T-helper 22 cell (primary cell): ENCODE data around the gene TPP2.

ENCODE experiments used
- DNase-seq: peaks from one replicate; pipeline ENCODE4 v3.0.0-alpha.2; 2020; ENCODE audit warnings: low read depth

Gene TPP2

GRCh38 chr13:102597029-102597961, 509 bp downstream of the TPP2 start:
- DNase-seq, result no peak

DNA sequence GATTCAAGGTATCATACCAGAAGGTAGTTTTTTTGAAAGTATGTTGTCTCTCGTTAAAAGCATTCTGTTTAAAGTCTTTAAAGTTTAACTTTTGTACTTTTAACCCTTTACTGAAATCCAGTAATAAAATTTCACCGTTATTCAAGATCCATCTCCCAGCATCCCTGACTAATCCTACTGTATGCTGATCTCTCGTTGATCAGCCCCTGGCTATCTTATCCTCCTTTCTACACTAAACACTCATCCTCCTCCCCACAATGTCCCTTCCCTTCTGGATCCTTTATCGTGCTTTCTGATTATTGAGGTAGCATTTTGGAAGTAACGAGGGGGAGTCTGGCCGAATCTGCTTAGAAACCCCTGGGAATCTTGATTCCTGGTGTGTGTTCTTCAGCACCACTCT, 1.3 kb downstream of the TPP2 start:
- DNase-seq, result no peak

- no peak for DNase-seq
Measured at GRCh38 chr13:102599426-102600012, 2.7 kb downstream of the TPP2 start.

GRCh38 chr13:102606537-102607309, 9.9 kb downstream of the TPP2 start:
- no peak for DNase-seq

GRCh38 chr13:102608974-102609373, 12.2 kb downstream of the TPP2 start:
- DNase-seq, result no peak

GRCh38 chr13:102609696-102610095, 12.9 kb downstream of the TPP2 start:
- DNase-seq, result no peak

- no peak for DNase-seq
Measured at GRCh38 chr13:102610296-102610895, 13.6 kb downstream of the TPP2 start.

DNA sequence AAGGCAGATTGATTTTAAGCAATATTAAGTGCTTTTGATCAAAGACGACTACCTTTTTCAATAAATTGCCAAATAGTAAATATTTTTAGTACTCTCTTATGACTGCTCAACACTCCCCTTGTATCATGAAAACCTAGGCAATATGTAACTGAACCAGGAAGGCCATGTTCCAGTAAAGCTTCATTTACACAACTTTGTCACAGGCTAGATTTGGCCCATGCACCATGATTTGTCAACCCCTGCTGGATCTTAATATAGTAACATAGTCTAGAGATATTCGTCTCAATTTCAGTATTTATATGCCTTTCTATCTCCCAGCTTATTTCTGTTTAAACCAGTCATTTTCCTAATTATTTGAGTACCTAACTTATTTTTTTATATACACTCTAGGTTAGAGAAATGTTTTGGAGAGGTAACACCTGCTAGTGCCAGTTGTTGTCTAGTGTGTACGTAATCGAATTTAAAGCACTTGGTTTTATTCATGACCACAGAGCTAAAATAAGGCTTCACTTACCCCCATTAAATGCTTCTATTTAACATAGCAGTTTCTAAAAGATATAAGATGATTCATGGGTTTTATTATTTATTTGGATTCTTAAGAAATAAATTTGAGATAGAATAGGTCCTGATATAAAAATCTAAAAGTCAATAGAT, 21.0 kb downstream of the TPP2 start:
- no peak for DNase-seq

DNA sequence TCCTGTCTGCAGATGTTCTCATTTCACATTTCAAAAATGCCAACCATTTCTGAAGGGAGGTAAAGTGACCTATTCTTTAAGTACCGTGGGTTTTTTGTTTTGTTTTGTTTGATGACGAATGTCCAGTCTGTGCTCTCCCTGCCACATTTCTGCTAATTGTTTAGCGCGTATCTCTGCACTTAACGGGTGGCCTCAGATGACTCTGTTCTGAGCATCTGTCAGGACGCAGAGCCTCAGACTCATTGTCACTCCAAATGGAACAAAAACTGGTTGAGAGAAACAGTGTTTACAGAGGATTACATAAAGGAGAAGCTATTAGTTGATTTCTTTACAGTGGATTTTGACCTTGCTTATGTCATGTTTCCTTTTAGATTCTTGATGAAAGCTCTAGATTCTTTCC, 23.7 kb downstream of the TPP2 start:
- DNase-seq, result no peak

- DNase-seq, result no peak
Measured at GRCh38 chr13:102626928-102627327, 30.1 kb downstream of the TPP2 start.

GRCh38 chr13:102628559-102628958, 31.8 kb downstream of the TPP2 start:
- no peak for DNase-seq

DNA sequence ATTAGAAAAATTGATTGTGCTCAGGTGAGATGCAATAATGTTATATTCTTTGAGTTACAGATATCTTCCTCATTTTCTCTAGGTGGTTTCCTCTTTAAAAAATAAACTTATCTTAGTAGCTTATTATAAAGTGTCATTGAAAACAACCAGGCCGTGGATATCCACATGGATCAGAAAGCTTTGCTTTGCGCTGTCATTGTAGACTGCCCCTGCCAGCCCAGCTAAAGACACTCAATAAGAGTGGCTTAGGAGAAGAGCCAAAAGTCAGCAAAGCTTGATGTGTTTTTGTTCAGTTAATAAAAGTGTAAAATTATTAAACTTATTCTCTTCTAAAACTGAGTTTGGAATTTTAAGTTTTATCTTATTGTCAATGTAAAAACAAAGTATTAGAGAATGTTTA, 34.4 kb downstream of the TPP2 start:
- no peak for DNase-seq

DNA sequence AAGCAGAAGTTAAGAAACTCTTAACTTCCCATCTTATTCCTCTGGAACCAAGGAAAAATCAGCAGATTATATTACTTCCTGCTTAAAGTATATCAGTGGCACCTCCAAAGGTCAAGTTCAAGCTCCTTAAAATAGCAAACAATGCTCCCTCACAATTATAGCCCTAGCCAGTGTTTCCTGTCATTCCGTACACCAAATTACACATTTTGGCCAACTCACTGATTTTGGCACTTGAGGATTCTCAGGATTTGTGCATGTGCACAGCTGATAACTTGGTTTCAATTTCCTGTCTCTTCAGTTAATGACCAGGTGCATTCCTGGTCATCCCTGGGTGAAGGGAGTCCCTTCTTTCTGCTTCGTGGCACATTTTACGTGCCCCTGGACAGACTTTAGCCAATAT, 42.0 kb downstream of the TPP2 start:
- no peak for DNase-seq

DNA sequence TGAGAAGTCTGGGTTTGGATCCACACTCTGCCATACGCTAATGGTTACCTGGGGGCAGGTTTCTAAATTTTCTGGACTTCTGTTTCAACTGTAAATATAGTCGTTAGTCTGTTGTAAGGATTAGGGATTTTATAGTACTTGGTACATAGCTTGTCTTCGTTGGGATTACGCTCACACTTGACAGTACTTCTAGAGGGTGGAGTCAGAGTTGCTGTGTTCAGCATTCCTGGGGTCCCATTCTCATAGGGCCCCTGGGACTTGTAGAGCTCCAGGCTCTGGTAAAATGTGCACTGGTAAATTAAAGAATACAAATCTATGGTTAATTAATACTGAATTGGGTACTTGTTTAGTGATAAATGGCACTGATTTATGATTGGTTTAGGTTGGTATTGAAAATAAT, 45.2 kb downstream of the TPP2 start:
- no peak for DNase-seq

DNA sequence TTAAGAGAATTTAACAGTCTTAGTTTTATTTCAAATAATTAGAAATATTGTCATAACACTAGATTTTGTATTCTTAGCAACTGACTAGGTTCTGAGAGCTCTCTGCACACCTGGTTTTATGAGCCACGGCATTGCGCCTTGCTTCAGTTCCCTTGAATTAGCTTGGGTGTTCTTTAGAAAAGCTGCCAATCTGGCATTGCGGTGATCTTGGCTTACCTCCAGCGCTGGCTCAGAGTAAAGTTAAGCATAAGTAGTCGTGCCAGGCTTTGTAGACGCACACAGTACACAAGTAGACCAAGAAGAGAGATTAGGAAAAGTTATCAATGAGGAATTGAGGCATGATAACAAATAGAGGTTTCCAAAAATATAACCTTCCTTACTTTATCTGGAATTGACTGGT, 45.7 kb downstream of the TPP2 start:
- no peak for DNase-seq

GRCh38 chr13:102643656-102644055, 46.9 kb downstream of the TPP2 start:
- DNase-seq, result no peak

- no peak for DNase-seq
Measured at GRCh38 chr13:102645701-102646100, 48.9 kb downstream of the TPP2 start.

DNA sequence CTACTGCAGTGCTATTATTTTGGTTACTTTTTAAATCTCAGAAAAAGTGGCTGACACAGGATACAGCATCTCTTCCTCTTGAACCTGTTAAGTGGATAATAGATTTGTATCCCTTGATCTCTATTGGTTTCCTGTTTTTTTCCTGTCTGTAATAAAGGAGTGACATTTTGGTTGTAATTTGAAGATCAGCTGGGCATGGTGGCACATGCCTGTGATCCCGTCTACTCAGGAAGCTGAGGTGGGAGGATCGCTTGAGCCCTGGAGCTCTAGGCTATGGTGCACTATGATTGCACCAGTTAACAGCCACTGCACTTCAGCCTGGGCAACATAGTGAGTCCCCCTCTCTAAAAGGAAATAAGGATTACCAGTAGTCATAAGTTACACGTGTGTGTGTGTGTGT, 51.3 kb downstream of the TPP2 start:
- DNase-seq, result no peak

GRCh38 chr13:102650444-102650843, 53.7 kb downstream of the TPP2 start:
- DNase-seq, result no peak

GRCh38 chr13:102651392-102651791, 54.6 kb downstream of the TPP2 start:
- DNase-seq, result no peak

- DNase-seq, result no peak
Measured at GRCh38 chr13:102651892-102652291, 55.1 kb downstream of the TPP2 start.

DNA sequence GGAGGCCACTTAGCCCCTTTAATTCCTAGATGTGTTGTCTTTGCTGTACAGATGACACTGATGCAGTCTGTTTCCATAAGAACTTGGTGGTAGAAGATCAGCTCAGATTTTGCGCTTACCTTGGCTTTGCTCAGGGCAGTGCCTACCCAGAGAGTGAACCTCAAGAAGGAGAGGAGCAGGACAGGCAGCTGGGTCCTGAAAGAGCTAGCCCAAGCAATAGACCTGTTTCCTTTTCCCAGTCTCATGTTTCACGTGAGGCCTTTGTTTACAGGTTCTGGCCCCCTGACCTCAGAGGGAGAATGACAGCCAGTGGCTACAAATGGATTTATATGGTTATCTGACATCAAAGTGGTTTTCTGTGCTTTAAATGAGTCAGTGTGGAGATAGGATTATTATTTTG, 58.0 kb downstream of the TPP2 start:
- DNase-seq, result no peak
